Ovary (tissue), 9 donors: ENCODE results near the gene LAMA1. TPM values are rescaled to one million over a fixed set of nuclear protein-coding genes. Genes with fewer than 3 reads are reported as not detected.

Experiments
- DNase-seq, 5 donors: peaks; one replicate each; pipeline ENCODE4 v3.0.0-alpha.2; 2019 to 2020
- H3K27ac ChIP-seq, 2 donors: fragments of 200-600 bp; one replicate each; pipeline versions ENCODE4 v1.5.1 to v1.8.0; 2019 to 2022
- H3K27me3 ChIP-seq: fragments of 200-600 bp; one replicate; pipeline ENCODE4 v1.8.0; 2022
- H3K36me3 ChIP-seq: fragments of 200-600 bp; sonication (generic); one replicate; pipeline ENCODE4 v1.5.1; 2019
- H3K4me1 ChIP-seq: one replicate; pipeline ENCODE4 v1.8.1; 2013; ENCODE audit warnings: mild to moderate bottlenecking, moderate library complexity; ENCODE audit not compliant: insufficient read depth
- H3K4me3 ChIP-seq: fragments of 200-600 bp; sonication (generic); one replicate; pipeline ENCODE4 v1.5.1; 2017
- H3K9me3 ChIP-seq, 2 donors: fragments of 200-600 bp in 1 of 2; sonication (generic) in 1 of 2; one replicate each; pipeline versions ENCODE4 v1.5.1 to v1.8.1; 2013 to 2019; ENCODE audit warnings: mild to moderate bottlenecking in 1 of 2, moderate library complexity in 1 of 2
- CTCF ChIP-seq, 3 donors: fragments of 450-650 bp in 2 of 3; fragments of 200-600 bp in 1 of 3; IDR thresholded peaks; one replicate each; pipeline versions ENCODE4 v1.5.1 to v1.8.0; 2016 to 2022; ENCODE audit warnings: antibody characterized with exemption in 3 of 3, mild to moderate bottlenecking in 1 of 3
- EP300 ChIP-seq: sonication (generic); formaldehyde crosslinking; IDR thresholded peaks from one replicate; pipeline ENCODE4 v1.6.1; 2017; ENCODE audit warnings: antibody characterized with exemption
- POLR2A ChIP-seq: fragments of 450-650 bp; IDR thresholded peaks from one replicate; pipeline ENCODE4 v1.6.1; 2017; ENCODE audit warnings: antibody characterized with exemption, mild to moderate bottlenecking, moderate library complexity
- WGBS, 3 donors: extraction: QIAGEN DNeasy Blood & Tissue Kit in 1 of 3; methylation state at CpG; one replicate each; pipeline versions ENCODE4 v1.1.5 to v1.1.7; 2013 to 2017; 5-methylcytosine and 5-hydroxymethylcytosine counted together
- intact Hi-C, 4 donors: fragments of 100-400 bp; cut with DNase I; formaldehyde crosslinking; loops; one replicate each; pipeline versions ENCODE4 v1.11.0 to v1.15.1; 2022 to 2023
- polyA plus RNA-seq, 2 donors: library from polyadenylated mRNA; stranded (reverse); fragments of 200-250 nt in 1 of 2; fragments of 350-450 nt in 1 of 2; fragmentation: Illumina TruSeq in 1 of 2; extraction: RNeasy Lipid Tissue Mini Kit (QIAGEN cat#74804) in 1 of 2; gene quantifications; one replicate each; pipeline ENCODE4 v1.2.3, GENCODE V29; 2013 to 2014
- total RNA-seq, 7 donors: library from RNA; depleted of rRNA in 2 of 7; stranded (reverse); fragments of >200 nt in 2 of 7; fragmentation: NEBNext Ultra II Directional in 3 of 7; extraction: Animal tissue kit (Norgen Biotek cat#: 25700) in 3 of 7; gene quantifications; one replicate each; pipeline versions ENCODE4 v1.1.0 to v1.2.4, GENCODE V29; 2016 to 2023
- donor health status: DM: no; HTN: no; CAD: no; lungs with moderate emphysema.
- donor health status: DM: no; HTN: no; CAD: no.
- donor health status: Bipolar disorder and iron deficiency.
- donor health status: DM: yes; HTN: yes; CAD: no.
- donor health status: DM: no; HTN: no; CAD: no.
- donor health status: DM: yes; HTN: yes; CAD: no.

LAMA1 gene
- total and polyA plus RNA-seq, 9 donors = 1.1 to 10.8 (median 3.8) TPM

DNA sequence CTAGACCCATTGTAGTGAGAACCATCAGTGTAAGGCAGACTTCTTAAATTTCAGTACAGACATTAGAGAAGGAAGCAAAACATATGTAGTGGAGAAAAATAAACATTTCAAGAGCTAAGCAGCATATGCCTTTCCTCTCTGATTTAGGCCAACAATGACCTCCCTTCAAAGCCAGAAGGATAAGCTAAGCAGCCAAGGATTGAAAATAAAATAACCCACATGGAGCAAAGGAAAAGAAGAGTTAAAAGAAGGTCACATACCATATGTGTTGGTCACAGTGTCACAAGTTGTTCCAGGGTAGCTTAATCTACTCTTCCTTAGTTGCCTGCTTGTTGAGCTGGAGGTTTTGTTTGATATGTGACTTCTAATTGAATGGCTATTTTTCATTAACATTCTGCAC is 15.6 kb upstream of the LAMA1 start:
- TF ChIP-seq CTCF (IDR thresholded peaks at IDR 0.05) (no peak), EP300 (no peak), POLR2A (no peak)
- Histone ChIP-seq H3K36me3 (no peaks in the 10 kb centered on the region), H3K4me1 (peaks cover 2% of the 10 kb centered on the region), H3K27me3 (no peaks in the 10 kb centered on the region), H3K4me3 (no peak overlapping the region), H3K9me3 (no peaks in the 10 kb centered on the region), H3K27ac (no peak overlapping the region)
- intact Hi-C loops = no loop called here
- DNase-seq = no peak

DNA sequence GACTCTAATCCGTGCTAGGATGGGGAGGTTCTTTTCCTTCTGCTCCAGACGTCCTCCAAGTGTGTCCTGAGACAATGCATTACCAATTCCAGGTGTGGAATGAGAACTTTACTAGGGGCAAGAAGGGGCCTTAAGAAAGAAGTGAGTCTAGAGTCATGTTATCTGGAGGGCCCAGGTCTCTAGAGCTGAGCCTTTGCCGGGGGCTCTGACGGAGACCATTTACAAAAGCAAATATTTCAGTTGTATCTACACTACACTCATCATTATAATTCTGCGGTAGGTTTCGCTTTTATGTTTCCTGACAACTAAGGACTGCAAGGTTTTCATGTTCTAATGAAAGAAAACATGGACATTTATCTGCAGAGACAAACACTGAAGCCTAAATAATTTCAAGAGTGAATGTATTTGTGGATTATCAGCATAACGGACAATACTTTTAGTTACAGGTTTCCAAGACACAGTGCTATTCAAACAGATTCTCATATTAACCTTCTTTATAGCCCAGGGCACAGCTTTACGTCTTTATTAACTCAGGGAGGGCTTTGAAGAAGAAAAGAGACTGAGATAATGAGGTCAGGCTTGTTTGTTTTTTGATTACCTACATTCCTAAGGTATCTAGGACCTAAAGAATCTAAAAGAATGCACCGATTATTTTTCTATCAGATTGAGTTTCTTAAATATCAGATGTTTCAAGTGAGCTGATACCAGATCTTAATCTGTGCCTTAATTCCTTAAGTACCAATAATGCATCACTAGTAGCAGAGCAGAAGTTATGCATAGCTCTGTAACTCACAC is 15.0 kb upstream of the LAMA1 start:
- Histone ChIP-seq H3K4me1 (peaks cover 4% of the 10 kb centered on the region), H3K36me3 (no peaks in the 10 kb centered on the region), H3K9me3 (no peaks in the 10 kb centered on the region), H3K4me3 (no peak overlapping the region), H3K27me3 (no peaks in the 10 kb centered on the region), H3K27ac (no peak overlapping the region)
- no peak for DNase-seq
- 49 to 54% (median 53%) methylated on average over 9 of the region's 9 CpGs for WGBS, 3 donors
- TF ChIP-seq POLR2A (no peak), CTCF (IDR thresholded peaks at IDR 0.05) (no peak), EP300 (no peak)
- intact Hi-C loops = no loop called here

DNA sequence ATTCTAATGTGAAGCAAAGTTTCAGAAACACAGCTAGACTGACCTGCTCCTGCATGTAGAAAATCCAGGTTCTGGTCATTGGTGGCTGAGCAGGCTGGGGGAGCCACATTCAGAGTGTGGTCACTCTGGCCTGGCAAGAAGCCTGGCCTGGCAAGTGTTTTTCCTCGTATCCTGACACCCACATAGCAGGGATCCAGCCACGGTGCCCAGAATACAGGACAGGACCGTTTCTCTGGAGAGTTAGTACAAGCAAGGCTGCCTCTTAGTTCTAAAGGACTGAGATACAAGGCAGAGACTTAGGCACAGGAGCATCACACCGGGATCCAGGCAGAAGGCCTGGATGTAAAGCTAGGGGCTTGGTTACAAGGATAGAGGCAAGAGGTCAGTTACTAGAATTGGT is 4.8 kb upstream of the LAMA1 start:
- no peak overlapping the region for H3K27ac ChIP-seq
- 65 to 80% (median 67%) methylated on average over 4 of the region's 4 CpGs for WGBS, 3 donors
- TF ChIP-seq EP300 = no peak
- TF ChIP-seq POLR2A = no peak
- TF ChIP-seq CTCF (IDR thresholded peaks at IDR 0.05) = no peak
- no peak overlapping the region for H3K4me3 ChIP-seq
- H3K27me3 ChIP-seq = no peaks in the 10 kb centered on the region
- peaks cover 3% of the 10 kb centered on the region for H3K4me1 ChIP-seq
- H3K9me3 ChIP-seq = no peaks in the 10 kb centered on the region
- intact Hi-C loops = no loop called here
- no peaks in the 10 kb centered on the region for H3K36me3 ChIP-seq
- DNase-seq = no peak

- Histone ChIP-seq H3K36me3 (no peaks in the 10 kb centered on the region), H3K9me3 (no peaks in the 10 kb centered on the region), H3K4me3 (peak overlapping the region; percentile 24), H3K27me3 (no peaks in the 10 kb centered on the region), H3K27ac (no peak overlapping the region), H3K4me1 (peaks cover 2% of the 10 kb centered on the region)
- TF ChIP-seq EP300 (no peak), POLR2A (no peak), CTCF (IDR thresholded peaks at IDR 0.05) (no peak)
- 1% methylated on average over 28 to 61 of the region's 61 CpGs for WGBS, 3 donors
- peak in 3 of 5 donors; percentile 10 to 40 (median 31) for DNase-seq
- intact Hi-C loops = loop anchor here in 1 of 4 donors (10.0 kb wide), 1 partner anchor 52 kb away; no protein-coding TSS in a partner anchor
Measured at GRCh38 chr18:7116792-7117389, 706 bp downstream of the LAMA1 start.
